Measurements from ENCODE around the gene MAP3K5. TPM values are rescaled to one million over a fixed set of nuclear protein-coding genes. Genes with fewer than 3 reads are reported as not detected.
"Not testable (repeated sequence)": the region's sequence is repeated elsewhere in the genome, so short reads cannot be mapped to it uniquely, and the experiment has no call there.

The MAP3K5 gene
- polyA plus RNA-seq, 4 donors: 6.0 to 8.7 (median 6.8) TPM

- no peak for DNase-seq (ENCODE audit: low read depth in 4 of 4, low spot score in 3 of 4)
Observed at GRCh38 chr6:136728033-136728939, 64.0 kb downstream of the MAP3K5 start.

- no peak for DNase-seq (ENCODE audit: low read depth in 4 of 4, low spot score in 3 of 4)
Observed at GRCh38 chr6:136726837-136727557, 65.3 kb downstream of the MAP3K5 start.

GRCh38 chr6:136725124-136725523 is 67.2 kb downstream of the MAP3K5 start:
- DNase-seq (ENCODE audit: low read depth in 4 of 4, low spot score in 3 of 4): no peak

- DNase-seq (ENCODE audit: low read depth in 4 of 4, low spot score in 3 of 4): no peak
Observed at GRCh38 chr6:136723780-136724179, 68.5 kb downstream of the MAP3K5 start.

GRCh38 chr6:136721467-136721866 is 70.8 kb downstream of the MAP3K5 start:
- DNase-seq (ENCODE audit: low read depth in 4 of 4, low spot score in 3 of 4): no peak

- DNase-seq (ENCODE audit: low read depth in 4 of 4, low spot score in 3 of 4): no peak
Observed at GRCh38 chr6:136720045-136720770, 72.1 kb downstream of the MAP3K5 start.

- DNase-seq (ENCODE audit: low read depth in 4 of 4, low spot score in 3 of 4): no peak
Observed at GRCh38 chr6:136719280-136720044, 72.8 kb downstream of the MAP3K5 start.

- DNase-seq (ENCODE audit: low read depth in 4 of 4, low spot score in 3 of 4): no peak
Observed at GRCh38 chr6:136718476-136718875, 73.8 kb downstream of the MAP3K5 start.

GRCh38 chr6:136717716-136717990 is 74.6 kb downstream of the MAP3K5 start:
- no peak for DNase-seq (ENCODE audit: low read depth in 4 of 4, low spot score in 3 of 4)

- no peak for DNase-seq (ENCODE audit: low read depth in 4 of 4, low spot score in 3 of 4)
Observed at GRCh38 chr6:136716917-136717715, 75.2 kb downstream of the MAP3K5 start.

- DNase-seq (ENCODE audit: low read depth in 4 of 4, low spot score in 3 of 4): not testable (repeated sequence)
Observed at GRCh38 chr6:136712642-136713041, 79.6 kb downstream of the MAP3K5 start.

GRCh38 chr6:136711644-136712043 is 80.6 kb downstream of the MAP3K5 start:
- DNase-seq (ENCODE audit: low read depth in 4 of 4, low spot score in 3 of 4): no peak

GRCh38 chr6:136710877-136711552 is 81.3 kb downstream of the MAP3K5 start:
- DNase-seq (ENCODE audit: low read depth in 4 of 4, low spot score in 3 of 4): no peak

GRCh38 chr6:136709429-136709828 is 82.8 kb downstream of the MAP3K5 start:
- DNase-seq (ENCODE audit: low read depth in 4 of 4, low spot score in 3 of 4): no peak

GRCh38 chr6:136706430-136706829 is 85.8 kb downstream of the MAP3K5 start:
- DNase-seq (ENCODE audit: low read depth in 4 of 4, low spot score in 3 of 4): no peak

GRCh38 chr6:136703331-136703865 is 88.9 kb downstream of the MAP3K5 start:
- DNase-seq (ENCODE audit: low read depth in 4 of 4, low spot score in 3 of 4): no peak

- DNase-seq (ENCODE audit: low read depth in 4 of 4, low spot score in 3 of 4): no peak
Observed at GRCh38 chr6:136701045-136701444, 91.2 kb downstream of the MAP3K5 start.

GRCh38 chr6:136699358-136699757 is 92.9 kb downstream of the MAP3K5 start:
- no peak for DNase-seq (ENCODE audit: low read depth in 4 of 4, low spot score in 3 of 4)

- DNase-seq (ENCODE audit: low read depth in 4 of 4, low spot score in 3 of 4): no peak
Observed at GRCh38 chr6:136696783-136697364, 95.4 kb downstream of the MAP3K5 start.
